WTC11 (cell line): Measurements from ENCODE around the gene GRAP2.

Source experiments
- ATF2 ChIP-seq: sonication (generic); formaldehyde crosslinking; IDR thresholded peaks from 2 replicates; pipeline ENCODE4 v1.8.1; 2022; ENCODE audit warnings: low read depth, missing genetic modification reagents, borderline replicate concordance
- CBFB ChIP-seq: sonication (generic); formaldehyde crosslinking; IDR thresholded peaks from 2 replicates; pipeline ENCODE4 v1.8.1; 2022; ENCODE audit warnings: mild to moderate bottlenecking, low read depth, missing genetic modification reagents
- HMGXB4 ChIP-seq: sonication (generic); formaldehyde crosslinking; IDR thresholded peaks from 2 replicates; pipeline ENCODE4 v1.8.1; 2023; ENCODE audit warnings: mild to moderate bottlenecking, moderate library complexity, missing genetic modification reagents
- NFYB ChIP-seq: sonication (generic); formaldehyde crosslinking; conservative IDR thresholded peaks from 2 replicates; pipeline ENCODE4 v1.8.0; 2022; ENCODE audit warnings: low read depth, missing genetic modification reagents
- SP1 ChIP-seq: sonication (generic); formaldehyde crosslinking; conservative IDR thresholded peaks from 2 replicates; pipeline ENCODE4 v1.8.1; 2022; ENCODE audit warnings: missing genetic modification reagents
- TF ChIP-seq, protein P1 (sequence below): fragments of 200-600 bp; IDR thresholded peaks from 2 replicates; pipeline ENCODE4 v1.8.0; 2022; ENCODE audit warnings: antibody characterized with exemption
- TF ChIP-seq, protein P2 (sequence below): fragments of 250-450 bp; sonication (Bioruptor Pico); IDR thresholded peaks from 2 replicates; pipeline ENCODE4 v1.9.0; 2021; ENCODE audit warnings: mild to moderate bottlenecking, borderline replicate concordance

DNA sequence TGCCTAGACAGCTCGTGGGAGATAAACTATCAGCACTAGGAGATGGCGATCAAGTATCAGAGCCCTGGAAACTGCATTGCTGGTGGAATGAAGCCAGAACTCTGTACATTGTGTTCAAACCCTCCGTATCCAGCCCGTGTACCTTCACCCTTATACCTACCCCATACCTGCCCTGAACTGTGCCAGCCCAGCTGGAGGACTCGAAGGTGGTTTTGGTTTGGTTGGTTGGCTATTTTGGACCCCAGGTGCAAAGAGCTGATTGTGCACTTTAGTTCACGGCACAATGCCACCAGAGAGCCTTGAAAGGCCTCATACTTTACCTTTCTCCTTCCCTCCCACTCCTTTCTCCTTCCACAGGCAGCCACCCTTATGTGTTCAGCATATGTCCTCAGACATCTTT, 109.9 kb downstream of the GRAP2 start:
- TF ChIP-seq NFYB (CRISPR knock-in tag) = no peak
- no peak for TF ChIP-seq HMGXB4 (CRISPR knock-in tag)
- no peak for TF ChIP-seq ATF2
- TF ChIP-seq, protein P1, sequence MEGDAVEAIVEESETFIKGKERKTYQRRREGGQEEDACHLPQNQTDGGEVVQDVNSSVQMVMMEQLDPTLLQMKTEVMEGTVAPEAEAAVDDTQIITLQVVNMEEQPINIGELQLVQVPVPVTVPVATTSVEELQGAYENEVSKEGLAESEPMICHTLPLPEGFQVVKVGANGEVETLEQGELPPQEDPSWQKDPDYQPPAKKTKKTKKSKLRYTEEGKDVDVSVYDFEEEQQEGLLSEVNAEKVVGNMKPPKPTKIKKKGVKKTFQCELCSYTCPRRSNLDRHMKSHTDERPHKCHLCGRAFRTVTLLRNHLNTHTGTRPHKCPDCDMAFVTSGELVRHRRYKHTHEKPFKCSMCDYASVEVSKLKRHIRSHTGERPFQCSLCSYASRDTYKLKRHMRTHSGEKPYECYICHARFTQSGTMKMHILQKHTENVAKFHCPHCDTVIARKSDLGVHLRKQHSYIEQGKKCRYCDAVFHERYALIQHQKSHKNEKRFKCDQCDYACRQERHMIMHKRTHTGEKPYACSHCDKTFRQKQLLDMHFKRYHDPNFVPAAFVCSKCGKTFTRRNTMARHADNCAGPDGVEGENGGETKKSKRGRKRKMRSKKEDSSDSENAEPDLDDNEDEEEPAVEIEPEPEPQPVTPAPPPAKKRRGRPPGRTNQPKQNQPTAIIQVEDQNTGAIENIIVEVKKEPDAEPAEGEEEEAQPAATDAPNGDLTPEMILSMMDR = no peak
- no peak for TF ChIP-seq SP1
- TF ChIP-seq, protein P2, sequence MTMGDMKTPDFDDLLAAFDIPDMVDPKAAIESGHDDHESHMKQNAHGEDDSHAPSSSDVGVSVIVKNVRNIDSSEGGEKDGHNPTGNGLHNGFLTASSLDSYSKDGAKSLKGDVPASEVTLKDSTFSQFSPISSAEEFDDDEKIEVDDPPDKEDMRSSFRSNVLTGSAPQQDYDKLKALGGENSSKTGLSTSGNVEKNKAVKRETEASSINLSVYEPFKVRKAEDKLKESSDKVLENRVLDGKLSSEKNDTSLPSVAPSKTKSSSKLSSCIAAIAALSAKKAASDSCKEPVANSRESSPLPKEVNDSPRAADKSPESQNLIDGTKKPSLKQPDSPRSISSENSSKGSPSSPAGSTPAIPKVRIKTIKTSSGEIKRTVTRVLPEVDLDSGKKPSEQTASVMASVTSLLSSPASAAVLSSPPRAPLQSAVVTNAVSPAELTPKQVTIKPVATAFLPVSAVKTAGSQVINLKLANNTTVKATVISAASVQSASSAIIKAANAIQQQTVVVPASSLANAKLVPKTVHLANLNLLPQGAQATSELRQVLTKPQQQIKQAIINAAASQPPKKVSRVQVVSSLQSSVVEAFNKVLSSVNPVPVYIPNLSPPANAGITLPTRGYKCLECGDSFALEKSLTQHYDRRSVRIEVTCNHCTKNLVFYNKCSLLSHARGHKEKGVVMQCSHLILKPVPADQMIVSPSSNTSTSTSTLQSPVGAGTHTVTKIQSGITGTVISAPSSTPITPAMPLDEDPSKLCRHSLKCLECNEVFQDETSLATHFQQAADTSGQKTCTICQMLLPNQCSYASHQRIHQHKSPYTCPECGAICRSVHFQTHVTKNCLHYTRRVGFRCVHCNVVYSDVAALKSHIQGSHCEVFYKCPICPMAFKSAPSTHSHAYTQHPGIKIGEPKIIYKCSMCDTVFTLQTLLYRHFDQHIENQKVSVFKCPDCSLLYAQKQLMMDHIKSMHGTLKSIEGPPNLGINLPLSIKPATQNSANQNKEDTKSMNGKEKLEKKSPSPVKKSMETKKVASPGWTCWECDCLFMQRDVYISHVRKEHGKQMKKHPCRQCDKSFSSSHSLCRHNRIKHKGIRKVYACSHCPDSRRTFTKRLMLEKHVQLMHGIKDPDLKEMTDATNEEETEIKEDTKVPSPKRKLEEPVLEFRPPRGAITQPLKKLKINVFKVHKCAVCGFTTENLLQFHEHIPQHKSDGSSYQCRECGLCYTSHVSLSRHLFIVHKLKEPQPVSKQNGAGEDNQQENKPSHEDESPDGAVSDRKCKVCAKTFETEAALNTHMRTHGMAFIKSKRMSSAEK (CRISPR knock-in tag) = no peak
- no peak for TF ChIP-seq CBFB (CRISPR knock-in tag)
